PC-9 (cell line): ENCODE measurements around the gene ACER3. TPM values are rescaled to one million over a fixed set of nuclear protein-coding genes. Genes with fewer than 3 reads are reported as not detected.
A peak's percentile ranks its signal among the peaks of the same experiment; 100 is the strongest.
"Not testable (repeated sequence)": the region's sequence is repeated elsewhere in the genome, so short reads cannot be mapped to it uniquely, and the experiment has no call there.

Source experiments
- BruUV-seq: library from RNA; stranded (reverse); fragments of 400-500 nt; replicated peaks from 2 replicates; lab custom pipeline; 2021; lab: Mats Ljungman, UMichigan
- CTCF ChIA-PET: fragments of 300-600 bp; sonication (Branson Sonifier 250); formaldehyde crosslinking; loops from one replicate; lab custom pipeline; 2022; ENCODE audit warnings: antibody characterized with exemption; lab: Charles Lee
- POLR2A ChIA-PET: fragments of 300-600 bp; sonication (Branson Sonifier 250); formaldehyde crosslinking; loops from one replicate; lab custom pipeline; 2022; ENCODE audit warnings: antibody characterized with exemption; ENCODE audit not compliant: unreplicated experiment; lab: Charles Lee
- DNase-seq, 2 experiments: peaks; one replicate each; pipeline versions ENCODE4 v3.0.0 to v3.0.0-alpha.2; 2015 to 2022; ENCODE audit warnings: mixed read lengths in 1 of 2
- H2AFZ ChIP-seq: fragments of 200-600 bp; sonication (generic); 2 replicates; pipeline ENCODE4 v1.8.1; 2017; ENCODE audit warnings: antibody characterized with exemption
- H3F3A ChIP-seq: fragments of 200-600 bp; sonication (generic); 2 replicates; pipeline ENCODE4 v1.8.1; 2017; ENCODE audit warnings: antibody characterized with exemption, mild to moderate bottlenecking, low read depth; ENCODE audit not compliant: insufficient read depth
- H3K27ac ChIP-seq: fragments of 200-600 bp; sonication (generic); 2 replicates; pipeline ENCODE4 v1.6.1; 2016; ENCODE audit warnings: mixed run types
- H3K27me3 ChIP-seq: fragments of 200-600 bp; sonication (generic); 2 replicates; pipeline ENCODE4 v1.6.1; 2016; ENCODE audit warnings: low read depth, mixed run types; ENCODE audit not compliant: insufficient read depth
- H3K36me3 ChIP-seq: fragments of 200-600 bp; sonication (generic); 2 replicates; pipeline ENCODE4 v1.6.1; 2016; ENCODE audit warnings: low read depth, mixed run types
- H3K4me1 ChIP-seq: fragments of 200-600 bp; sonication (generic); replicated peaks from 2 replicates; pipeline ENCODE4 v1.6.1; 2016; ENCODE audit warnings: mixed run types; ENCODE audit not compliant: insufficient read depth
- H3K4me2 ChIP-seq: fragments of 200-600 bp; sonication (generic); 2 replicates; pipeline ENCODE4 v1.6.1; 2017; ENCODE audit warnings: mixed run types
- H3K4me3 ChIP-seq: fragments of 200-600 bp; sonication (generic); 2 replicates; pipeline ENCODE4 v1.6.1; 2016; ENCODE audit warnings: mixed run types
- H3K79me2 ChIP-seq: fragments of 200-600 bp; sonication (generic); 2 replicates; pipeline ENCODE4 v1.6.1; 2017; ENCODE audit warnings: low read depth, mixed run types
- H3K9me2 ChIP-seq: fragments of 200-600 bp; sonication (generic); 2 replicates; pipeline ENCODE4 v1.8.1; 2017; ENCODE audit warnings: mild to moderate bottlenecking; ENCODE audit not compliant: insufficient read depth
- H3K9me3 ChIP-seq: fragments of 200-600 bp; sonication (generic); 2 replicates; pipeline ENCODE4 v1.8.1; 2016; ENCODE audit warnings: low read depth; ENCODE audit not compliant: insufficient read depth
- H4K20me1 ChIP-seq: fragments of 200-600 bp; sonication (generic); 2 replicates; pipeline ENCODE4 v1.8.1; 2017; ENCODE audit not compliant: insufficient read depth
- CTCF ChIP-seq: fragments of 200-600 bp; sonication (generic); conservative IDR thresholded peaks from 2 replicates; pipeline ENCODE4 v1.6.1; 2017; ENCODE audit warnings: mixed run types, antibody characterized with exemption, mild to moderate bottlenecking, moderate library complexity
- EZH2 ChIP-seq: fragments of 200-600 bp; sonication (generic); IDR thresholded peaks from 2 replicates; pipeline ENCODE4 v1.8.0; 2017; ENCODE audit warnings: antibody characterized with exemption, low read depth
- intact Hi-C: fragments of 100-400 bp; cut with micrococcal nuclease; formaldehyde crosslinking; loops from one replicate; pipeline ENCODE4 v1.10.0; 2022; ENCODE audit not compliant: unreplicated experiment
- total RNA-seq: library from RNA; stranded (reverse); gene quantifications from 2 replicates; pipeline ENCODE4 v1.2.3, GENCODE V29; 2021

ACER3 gene
- total RNA-seq, 1 experiment from 2014 or later, result 21.3 TPM

GRCh38 chr11:77009533-77010160 is 148.9 kb downstream of the ACER3 start:
- H3K27ac ChIP-seq, result no peak overlapping the region
- no peaks in the 10 kb centered on the region for H4K20me1 ChIP-seq
- H2AFZ ChIP-seq, result no peak overlapping the region
- H3K79me2 ChIP-seq, result no peaks in the 10 kb centered on the region
- peaks cover 5% of the 10 kb centered on the region; the same call in 1 of the 2 replicates for H3F3A ChIP-seq
- H3K36me3 ChIP-seq, result 0 out of 2 replicates have a peak, but pooled peaks cover 4% of the 10 kb centered on the region
- H3K27me3 ChIP-seq, result no peaks in the 10 kb centered on the region
- no peaks in the 10 kb centered on the region for H3K9me2 ChIP-seq
- TF ChIP-seq EZH2 (no peak), CTCF (no peak)
- no TSS peak for BruUV-seq
- CTCF ChIA-PET, result no interaction called here
- POLR2A ChIA-PET, result no interaction called here
- H3K4me1 ChIP-seq, result no peaks in the 10 kb centered on the region
- no peak overlapping the region for H3K4me2 ChIP-seq
- H3K9me3 ChIP-seq, result no peaks in the 10 kb centered on the region
- intact Hi-C loops, result no loop called here
- no peak for DNase-seq
- H3K4me3 ChIP-seq, result no peak overlapping the region

- no peaks in the 10 kb centered on the region for H3K79me2 ChIP-seq
- H3K9me2 ChIP-seq, result no peaks in the 10 kb centered on the region
- ChIA-PET CTCF (interaction anchor here (1.6 kb wide), 1 partner anchor 95 kb away, joined by 6 read pairs; no protein-coding TSS in a partner anchor), POLR2A (no interaction called here)
- H3K27ac ChIP-seq, result peak overlapping the region; percentile 76
- DNase-seq, result no peak
- no peak overlapping the region for H3K4me2 ChIP-seq
- peaks cover 38% of the 10 kb centered on the region for H3K4me1 ChIP-seq
- no peak overlapping the region for H3K4me3 ChIP-seq
- H3K36me3 ChIP-seq, result 0 out of 2 replicates have a peak, but pooled peaks cover 9% of the 10 kb centered on the region
- H3K9me3 ChIP-seq, result no peaks in the 10 kb centered on the region
- peaks cover 32% of the 10 kb centered on the region for H3F3A ChIP-seq
- H4K20me1 ChIP-seq, result no peaks in the 10 kb centered on the region
- intact Hi-C loops, result no loop called here
- no TSS peak for BruUV-seq
- TF ChIP-seq CTCF (no peak), EZH2 (no peak)
- H2AFZ ChIP-seq, result no peak overlapping the region
- no peaks in the 10 kb centered on the region for H3K27me3 ChIP-seq
These were observed 154.0 kb downstream of the ACER3 start for GRCh38 chr11:77014669-77015068.

- intact Hi-C loops, H3K27me3 ChIP-seq, DNase-seq, CTCF ChIA-PET, BruUV-seq, H3K9me3 ChIP-seq, H4K20me1 ChIP-seq, H3K4me2 ChIP-seq, H3K9me2 ChIP-seq, H3K36me3 ChIP-seq, H3K4me3 ChIP-seq, H3K27ac ChIP-seq, H3K79me2 ChIP-seq, H2AFZ ChIP-seq: not testable (repeated sequence)
- POLR2A ChIA-PET, result interaction anchor here (0.6 kb wide), 1 partner anchor 189 kb away, joined by 4 read pairs; no protein-coding TSS in a partner anchor
- Histone ChIP-seq H3F3A (peaks cover 54% of the 10 kb centered on the region), H3K4me1 (peaks cover 59% of the 10 kb centered on the region)
These were observed 157.7 kb downstream of the ACER3 start for GRCh38 chr11:77018396-77018924.
